Hematopoietic multipotent progenitor cell treated with erythropoietin and hydrocortisone succinate and interleukin-3 and kit ligand, for 8 days (in vitro differentiated cells): ENCODE measurements around the gene NSA2.
"Not testable (repeated sequence)": the region's sequence is repeated elsewhere in the genome, so short reads cannot be mapped to it uniquely, and the experiment has no call there.

Experiments used
- DNase-seq: peaks from one replicate; pipeline ENCODE4 v3.0.0-alpha.2; 2015

Gene NSA2

GRCh38 chr5:74766849-74767578 lies at the start of gene NSA2, which contains the start of gene GFM2:
TSS of gene NSA2 (plus strand) at chr5:74767249. CDS start at chr5:74767361, 112 bp downstream.
TSS of gene GFM2 (minus strand) at chr5:74767117. CDS start at chr5:74763742, 3,375 bp downstream.
- peak; percentile 96 for DNase-seq

GRCh38 chr5:74717596-74717995 lies 49.5 kb upstream of the NSA2 start:
- DNase-seq = no peak

- peak; percentile 45 for DNase-seq
These were observed 44.8 kb upstream of the NSA2 start for GRCh38 chr5:74722271-74722670.

- DNase-seq = no peak
These were observed 41.7 kb upstream of the NSA2 start for GRCh38 chr5:74725331-74725730.

DNA sequence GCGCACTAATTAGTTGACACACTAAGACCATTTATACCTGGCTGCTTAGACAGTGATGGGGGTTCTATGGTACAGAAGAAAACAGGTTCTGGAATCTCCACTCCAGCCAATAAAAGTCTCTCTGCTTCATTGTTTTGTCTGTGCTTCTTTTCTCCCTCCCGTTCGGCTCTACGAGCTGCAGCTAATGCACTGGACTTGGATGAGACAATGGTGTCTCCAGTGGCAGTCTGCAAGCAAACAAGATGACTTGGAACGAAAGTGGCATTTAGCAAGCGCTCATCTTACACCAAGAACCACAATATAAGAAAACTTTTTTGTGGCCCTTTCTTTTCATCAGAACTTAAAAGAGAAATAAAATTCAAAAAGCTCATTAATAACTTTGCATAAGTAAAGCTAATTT lies 30.3 kb upstream of the NSA2 start:
- no peak for DNase-seq

DNA sequence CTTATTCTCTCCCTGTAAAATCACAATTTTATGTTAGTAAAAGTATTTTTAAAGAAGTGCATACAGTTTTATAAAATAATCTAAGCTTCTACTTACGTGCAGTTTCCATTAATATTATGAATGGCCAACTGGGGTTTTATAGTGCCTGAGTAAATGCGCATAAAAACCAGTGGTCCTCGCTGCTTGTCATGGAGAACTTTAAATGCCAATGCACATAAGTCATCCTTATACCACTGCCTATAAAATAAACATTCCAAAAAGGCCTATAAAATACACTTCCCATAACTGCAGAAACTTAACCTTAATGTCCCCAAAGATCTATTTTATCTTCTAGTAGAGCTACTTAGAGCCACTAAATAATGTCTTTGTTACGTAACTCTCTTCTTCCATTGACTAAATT lies 28.6 kb upstream of the NSA2 start:
- DNase-seq = no peak

- not testable (repeated sequence) for DNase-seq
These were observed 18.3 kb upstream of the NSA2 start for GRCh38 chr5:74748742-74749141.

- no peak for DNase-seq
These were observed 5.8 kb upstream of the NSA2 start for GRCh38 chr5:74761241-74761640.

- no peak for DNase-seq
These were observed 4.5 kb upstream of the NSA2 start for GRCh38 chr5:74762599-74762998.

DNA sequence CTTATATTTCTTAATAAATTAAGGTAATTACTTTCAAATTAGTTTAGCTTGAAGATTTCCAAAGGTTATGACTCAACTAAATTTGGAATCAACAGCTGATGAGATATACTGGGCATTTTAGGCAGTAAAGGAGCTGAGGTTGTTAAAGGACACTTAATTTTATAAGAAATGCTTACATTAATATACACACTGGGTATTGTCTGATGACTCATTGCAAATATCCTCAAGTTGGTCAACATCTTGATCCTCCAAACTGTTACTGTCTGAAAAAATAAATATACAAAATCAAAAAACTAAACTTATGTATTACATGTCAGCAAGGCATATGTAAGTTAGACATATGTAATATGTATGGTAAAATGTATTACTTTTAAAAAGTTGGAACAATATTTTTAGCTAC lies 3.5 kb upstream of the NSA2 start:
- DNase-seq = no peak

DNA sequence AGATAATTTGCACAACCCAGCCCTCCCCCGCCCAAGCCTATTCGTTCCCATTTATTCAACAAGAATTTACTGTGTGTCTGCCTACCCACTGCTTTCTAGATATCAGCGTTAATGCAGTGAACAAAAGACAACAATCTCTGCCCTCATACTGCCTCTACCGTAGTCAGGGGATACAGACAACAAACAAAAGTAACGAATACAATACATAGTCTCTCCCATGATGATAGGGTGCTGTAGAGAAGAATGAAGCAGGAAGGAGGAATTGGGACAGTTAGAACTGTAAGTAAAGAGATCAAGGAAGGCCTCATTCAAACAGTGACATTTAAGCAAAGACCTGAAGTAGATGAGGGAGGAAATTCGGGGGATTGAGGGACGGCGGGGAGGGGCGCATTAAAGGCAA lies 1.8 kb upstream of the NSA2 start:
- peak; percentile 11 for DNase-seq

GRCh38 chr5:74765929-74766328 lies 1.1 kb upstream of the NSA2 start:
- DNase-seq = no peak

- DNase-seq = peak; percentile 76
These were observed 616 bp upstream of the NSA2 start for GRCh38 chr5:74766418-74766848.

GRCh38 chr5:74767579-74767913 lies 497 bp downstream of the NSA2 start:
- DNase-seq = peak; percentile 64

DNA sequence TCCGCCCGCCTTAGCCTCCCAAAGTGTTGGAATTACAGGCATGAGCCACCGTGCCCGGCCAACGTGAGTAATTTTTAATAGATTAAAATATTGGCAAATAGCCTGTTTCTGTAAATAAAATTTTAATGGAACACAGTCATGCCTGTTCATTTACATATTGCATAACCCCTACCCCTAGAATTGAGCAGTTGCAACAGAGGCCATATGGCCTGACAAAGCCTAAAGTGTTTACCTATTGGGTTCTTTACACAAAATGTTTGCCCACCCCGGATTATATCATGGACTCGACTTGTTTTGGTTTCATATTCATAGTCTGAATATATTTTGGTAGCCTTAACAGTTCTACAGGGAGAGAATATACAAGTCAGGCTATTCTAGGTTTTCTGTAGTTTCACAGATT lies 5.3 kb downstream of the NSA2 start:
- no peak for DNase-seq

DNA sequence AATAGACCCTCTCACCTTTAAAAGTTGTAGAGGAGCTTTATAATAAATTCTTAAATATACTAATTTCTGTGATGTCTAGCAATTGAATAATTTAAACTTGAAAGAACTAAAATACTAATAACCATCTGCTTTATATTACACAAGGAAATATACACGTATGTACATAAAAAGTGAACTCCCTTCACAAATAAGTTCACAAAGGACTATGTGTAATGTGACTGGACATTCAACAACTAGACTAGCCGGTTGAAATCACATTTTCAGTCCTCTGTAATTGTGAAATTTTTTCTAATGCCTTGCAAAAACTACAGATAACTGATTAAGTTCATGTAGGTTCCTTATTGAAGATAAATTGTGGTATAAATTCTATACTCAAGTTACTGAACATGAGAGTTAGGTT lies 11.6 kb downstream of the NSA2 start:
- no peak for DNase-seq

DNA sequence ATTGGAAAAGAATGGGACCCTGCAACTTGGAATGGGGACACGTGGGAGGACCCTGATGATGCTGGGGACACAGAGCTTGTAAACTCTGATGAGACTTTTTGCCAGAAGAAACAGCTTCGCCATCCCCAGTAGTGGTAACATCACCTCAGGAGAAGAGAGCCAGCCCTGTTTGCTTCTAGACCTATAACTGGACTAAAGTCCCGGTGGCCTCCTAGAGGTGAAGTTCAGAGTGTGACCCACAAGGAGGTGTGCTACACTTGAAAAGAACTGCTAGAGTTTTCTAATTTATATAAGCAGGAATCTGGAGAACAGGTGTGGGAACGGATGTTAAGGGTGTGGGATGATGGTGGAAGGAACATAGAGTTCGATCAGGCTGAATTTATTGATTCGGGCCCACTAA lies 19.8 kb downstream of the NSA2 start:
- no peak for DNase-seq

DNA sequence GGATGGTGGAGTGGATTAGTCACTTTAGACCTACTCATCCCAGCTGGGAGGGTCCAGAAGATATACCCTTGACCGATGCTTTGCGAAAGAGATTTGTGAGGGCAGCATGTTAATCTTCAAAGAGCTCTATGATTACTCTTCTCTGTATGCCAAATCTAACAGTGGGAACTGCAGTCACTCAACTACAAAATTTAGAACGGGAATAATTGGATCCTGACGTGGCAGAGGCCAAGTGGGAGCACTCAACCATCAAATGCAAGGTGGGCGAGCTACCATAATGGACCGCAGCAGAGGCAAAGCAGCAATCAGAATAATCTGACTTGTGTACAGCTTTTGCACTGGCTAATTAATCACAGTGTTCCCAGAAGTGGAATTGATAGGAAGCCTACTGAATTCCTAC lies 20.4 kb downstream of the NSA2 start:
- DNase-seq = no peak

GRCh38 chr5:74791669-74792068 lies 24.6 kb downstream of the NSA2 start:
- DNase-seq = not testable (repeated sequence)

DNA sequence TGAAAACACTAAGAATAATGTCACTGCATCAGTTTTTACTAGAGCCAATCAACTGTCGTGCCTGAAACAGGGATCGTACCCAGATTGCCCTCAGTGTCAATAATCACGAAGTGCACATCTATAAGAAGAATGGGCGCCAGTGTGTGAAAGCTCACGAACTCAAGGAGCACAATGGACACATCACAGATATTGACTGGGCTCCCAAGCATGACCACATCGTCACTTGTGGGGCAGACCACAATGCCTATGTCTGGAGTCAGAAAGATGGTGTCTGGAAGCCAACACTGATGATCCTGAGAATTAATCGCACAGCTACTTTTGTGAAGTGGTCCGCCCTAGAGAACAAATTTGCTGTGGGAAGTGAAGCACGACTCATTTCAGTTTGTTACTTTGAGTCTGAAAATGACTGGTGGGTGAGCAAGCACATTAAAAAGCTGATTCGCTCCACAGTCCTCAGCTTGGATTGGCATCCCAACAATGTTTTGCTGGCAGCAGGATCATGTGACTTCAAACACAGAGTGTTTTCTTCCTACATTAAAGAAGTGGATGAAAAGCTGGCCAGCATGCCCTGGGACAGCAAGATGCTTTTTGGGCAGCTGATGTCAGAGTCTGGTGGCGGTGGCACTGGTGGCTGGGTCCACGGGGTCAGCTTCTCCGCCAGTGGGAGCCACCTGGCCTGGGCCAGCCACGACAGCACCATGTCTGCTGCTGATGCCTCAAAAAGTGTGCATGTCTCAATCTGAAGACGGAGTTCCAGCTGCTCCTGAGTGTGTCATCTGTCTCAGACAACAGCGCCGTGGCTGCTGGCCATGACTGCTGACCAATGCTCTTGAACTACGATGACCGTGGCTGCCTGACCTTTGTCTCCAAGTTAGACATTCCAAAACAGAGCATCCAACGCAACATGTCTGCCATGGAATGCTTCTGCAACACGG lies 32.2 kb downstream of the NSA2 start:
- no peak for DNase-seq

GRCh38 chr5:74801197-74801596 lies 34.1 kb downstream of the NSA2 start:
- DNase-seq = no peak

DNA sequence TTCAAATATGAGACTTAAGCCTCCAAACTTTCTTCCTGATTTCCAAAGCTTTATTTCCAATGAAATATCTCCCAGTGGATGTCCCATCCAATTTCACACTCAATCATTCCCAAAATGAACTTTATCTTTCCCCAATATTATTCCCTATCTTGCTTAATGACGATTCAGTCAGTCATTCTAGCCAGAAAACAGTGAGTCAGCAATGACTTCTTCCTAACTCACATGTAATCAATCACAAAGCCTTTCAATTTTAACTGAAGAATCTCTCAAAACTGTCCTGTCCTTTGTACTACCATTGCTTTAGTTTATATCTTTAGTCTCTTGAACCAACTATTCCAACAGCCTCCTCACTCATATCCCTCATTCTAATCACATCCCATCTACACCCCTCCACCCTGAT lies 34.9 kb downstream of the NSA2 start:
- DNase-seq = no peak

- no peak for DNase-seq
These were observed 43.9 kb downstream of the NSA2 start for GRCh38 chr5:74810915-74811314.

GRCh38 chr5:74816875-74817274 lies 49.8 kb downstream of the NSA2 start:
- DNase-seq = no peak
